Measurements from ENCODE around the gene ACOT11. TPM values are rescaled to one million over a fixed set of nuclear protein-coding genes. Genes with fewer than 3 reads are reported as not detected.

ACOT11 gene
- 16.9 and 33.4 TPM in 2 replicates for total RNA-seq
- polyA plus RNA-seq, result 23.8 and 24.2 TPM in 2 replicates

GRCh38 chr1:54547601-54548388 is at the start of gene ACOT11:
TSS of gene ACOT11 (plus strand) at chr1:54548228. CDS start at chr1:54548310, 82 bp downstream.
- TF ChIP-seq, protein P1, sequence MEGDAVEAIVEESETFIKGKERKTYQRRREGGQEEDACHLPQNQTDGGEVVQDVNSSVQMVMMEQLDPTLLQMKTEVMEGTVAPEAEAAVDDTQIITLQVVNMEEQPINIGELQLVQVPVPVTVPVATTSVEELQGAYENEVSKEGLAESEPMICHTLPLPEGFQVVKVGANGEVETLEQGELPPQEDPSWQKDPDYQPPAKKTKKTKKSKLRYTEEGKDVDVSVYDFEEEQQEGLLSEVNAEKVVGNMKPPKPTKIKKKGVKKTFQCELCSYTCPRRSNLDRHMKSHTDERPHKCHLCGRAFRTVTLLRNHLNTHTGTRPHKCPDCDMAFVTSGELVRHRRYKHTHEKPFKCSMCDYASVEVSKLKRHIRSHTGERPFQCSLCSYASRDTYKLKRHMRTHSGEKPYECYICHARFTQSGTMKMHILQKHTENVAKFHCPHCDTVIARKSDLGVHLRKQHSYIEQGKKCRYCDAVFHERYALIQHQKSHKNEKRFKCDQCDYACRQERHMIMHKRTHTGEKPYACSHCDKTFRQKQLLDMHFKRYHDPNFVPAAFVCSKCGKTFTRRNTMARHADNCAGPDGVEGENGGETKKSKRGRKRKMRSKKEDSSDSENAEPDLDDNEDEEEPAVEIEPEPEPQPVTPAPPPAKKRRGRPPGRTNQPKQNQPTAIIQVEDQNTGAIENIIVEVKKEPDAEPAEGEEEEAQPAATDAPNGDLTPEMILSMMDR (IDR thresholded peaks at IDR 0.05; ENCODE audit: low read depth, low read length), result peak; percentile 62
- peak within 1 kb of the TSS; percentile 22 for H3K4me3 ChIP-seq
- no peaks in the 10 kb centered on the region for H3K9me3 ChIP-seq (ENCODE audit: low read depth)
- no peaks in the 10 kb centered on the region for H3K36me3 ChIP-seq
- peak; percentile 87 to 91 for DNase-seq (ENCODE audit: low read depth in 1 of 2, low spot score in 1 of 2)
- no peaks in the 10 kb centered on the region for H3K27me3 ChIP-seq
- H3K4me1 ChIP-seq (ENCODE audit: low read depth), result peaks cover 34% of the 10 kb centered on the region
- H3K27ac ChIP-seq, result peak within 1 kb of the TSS; percentile 95

GRCh38 chr1:54498383-54499096 is 49.5 kb upstream of the ACOT11 start:
- Histone ChIP-seq H3K9me3 (ENCODE audit: low read depth) (no peaks in the 10 kb centered on the region), H3K4me3 (no peak overlapping the region), H3K27me3 (no peaks in the 10 kb centered on the region), H3K27ac (no peak overlapping the region), H3K36me3 (no peaks in the 10 kb centered on the region), H3K4me1 (ENCODE audit: low read depth) (no peaks in the 10 kb centered on the region)
- TF ChIP-seq, protein P1 (IDR thresholded peaks at IDR 0.05; ENCODE audit: low read depth, low read length), result no peak
- no peak for DNase-seq (ENCODE audit: low read depth in 1 of 2, low spot score in 1 of 2)

GRCh38 chr1:54499097-54499359 is 49.0 kb upstream of the ACOT11 start:
- TF ChIP-seq, protein P1 (IDR thresholded peaks at IDR 0.05; ENCODE audit: low read depth, low read length), result no peak
- Histone ChIP-seq H3K36me3 (no peaks in the 10 kb centered on the region), H3K9me3 (ENCODE audit: low read depth) (no peaks in the 10 kb centered on the region), H3K27me3 (no peaks in the 10 kb centered on the region), H3K27ac (no peak overlapping the region), H3K4me3 (peak overlapping the region; percentile 25), H3K4me1 (ENCODE audit: low read depth) (no peaks in the 10 kb centered on the region)
- no peak for DNase-seq (ENCODE audit: low read depth in 1 of 2, low spot score in 1 of 2)

- Histone ChIP-seq H3K27me3 (no peaks in the 10 kb centered on the region), H3K4me1 (ENCODE audit: low read depth) (no peaks in the 10 kb centered on the region), H3K27ac (no peak overlapping the region), H3K9me3 (ENCODE audit: low read depth) (no peaks in the 10 kb centered on the region), H3K36me3 (no peaks in the 10 kb centered on the region), H3K4me3 (peak overlapping the region; percentile 25)
- peak; percentile 65 to 76 for DNase-seq (ENCODE audit: low read depth in 1 of 2, low spot score in 1 of 2)
- TF ChIP-seq, protein P1 (IDR thresholded peaks at IDR 0.05; ENCODE audit: low read depth, low read length), result peak; percentile 50
These were observed 48.5 kb upstream of the ACOT11 start for GRCh38 chr1:54499360-54500106.

- Histone ChIP-seq H3K27ac (no peak overlapping the region), H3K9me3 (ENCODE audit: low read depth) (no peaks in the 10 kb centered on the region), H3K36me3 (no peaks in the 10 kb centered on the region), H3K27me3 (no peaks in the 10 kb centered on the region), H3K4me3 (no peak overlapping the region), H3K4me1 (ENCODE audit: low read depth) (no peaks in the 10 kb centered on the region)
- TF ChIP-seq, protein P1 (IDR thresholded peaks at IDR 0.05; ENCODE audit: low read depth, low read length), result no peak
- no peak for DNase-seq (ENCODE audit: low read depth in 1 of 2, low spot score in 1 of 2)
These were observed 48.0 kb upstream of the ACOT11 start for GRCh38 chr1:54500107-54500431.
